GM18502 (cell line): ENCODE measurements around the gene HEPACAM.

Experiments
- ATAC-seq: cut with Tn5 transposase; IDR thresholded peaks from one replicate; pipeline ENCODE4 v1.9.1; 2021; ENCODE audit warnings: mild to moderate bottlenecking; ENCODE audit not compliant: unreplicated experiment, poor library complexity

HEPACAM gene

GRCh38 chr11:124915541-124916369, 20.1 kb downstream of the HEPACAM start:
- ATAC-seq, result no peak

GRCh38 chr11:124902616-124903015, 33.2 kb downstream of the HEPACAM start:
- ATAC-seq, result no peak

GRCh38 chr11:124900464-124900863, 35.4 kb downstream of the HEPACAM start:
- no peak for ATAC-seq

- no peak for ATAC-seq
Observed at GRCh38 chr11:124899383-124900145, 36.3 kb downstream of the HEPACAM start.

- ATAC-seq, result no peak
Observed at GRCh38 chr11:124898711-124899110, 37.1 kb downstream of the HEPACAM start.

- ATAC-seq, result no peak
Observed at GRCh38 chr11:124898263-124898680, 37.6 kb downstream of the HEPACAM start.

- ATAC-seq, result no peak
Observed at GRCh38 chr11:124897674-124898262, 38.1 kb downstream of the HEPACAM start, which contains the start of gene ROBO4. TSS of gene ROBO4 (minus strand) at chr11:124897865. CDS start at chr11:124897795, 70 bp downstream.

- ATAC-seq, result no peak
Observed at GRCh38 chr11:124896821-124897391, 38.9 kb downstream of the HEPACAM start.

GRCh38 chr11:124896071-124896750, 39.6 kb downstream of the HEPACAM start:
- no peak for ATAC-seq

GRCh38 chr11:124895471-124895971, 40.3 kb downstream of the HEPACAM start:
- ATAC-seq, result no peak

GRCh38 chr11:124894606-124895430, 41.0 kb downstream of the HEPACAM start:
- ATAC-seq, result no peak

GRCh38 chr11:124893781-124894401, 42.0 kb downstream of the HEPACAM start:
- no peak for ATAC-seq

- ATAC-seq, result no peak
Observed at GRCh38 chr11:124892750-124893454, 42.9 kb downstream of the HEPACAM start.

GRCh38 chr11:124892146-124892545, 43.7 kb downstream of the HEPACAM start:
- no peak for ATAC-seq

- no peak for ATAC-seq
Observed at GRCh38 chr11:124891373-124891861, 44.4 kb downstream of the HEPACAM start.

- ATAC-seq, result no peak
Observed at GRCh38 chr11:124890683-124891372, 45.0 kb downstream of the HEPACAM start.

- no peak for ATAC-seq
Observed at GRCh38 chr11:124890151-124890550, 45.7 kb downstream of the HEPACAM start.
